Measurements from ENCODE around the gene PLCB4.

DNA sequence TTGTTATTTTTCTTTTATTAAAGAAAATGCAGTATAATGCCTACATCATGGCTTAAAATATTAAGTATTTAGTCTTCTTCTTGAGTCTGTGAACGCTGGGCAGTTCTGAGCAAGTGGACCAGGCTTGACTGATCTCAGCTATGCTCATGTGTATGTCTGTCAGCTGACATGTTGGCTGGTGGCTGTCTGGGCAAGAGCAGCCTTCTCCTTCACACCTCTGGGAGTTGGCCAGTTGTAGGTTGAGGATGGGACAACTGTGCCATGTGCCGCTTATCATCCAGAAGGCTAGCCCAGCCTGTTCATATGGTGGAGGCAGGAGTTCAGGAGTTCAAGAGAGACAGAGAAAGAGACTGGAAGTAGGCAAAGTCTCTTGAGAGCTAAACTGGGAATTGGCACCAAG lies 175.9 kb downstream of the PLCB4 start:
- no peak for TF ChIP-seq EP300 (IDR thresholded peaks at IDR 0.05)
- no peak for TF ChIP-seq POLR2AphosphoS5 (IDR thresholded peaks at IDR 0.05)
